Astrocyte (in vitro differentiated cells and primary cell): ENCODE results near the gene WHRN. TPM values are rescaled to one million over a fixed set of nuclear protein-coding genes. Genes with fewer than 3 reads are reported as not detected.

ENCODE experiments used
- DNase-seq: peaks from one replicate; pipeline ENCODE4 v3.0.0-alpha.2; 2010; ENCODE audit warnings: low read depth
- FAIRE-seq: peaks from 2 replicates; lab custom pipeline; 2011; peaks lifted over from hg19 to GRCh38; lab: Jason Lieb, UNC
- H2AFZ ChIP-seq: 2 replicates; pipeline ENCODE4 v1.6.0; 2012; ENCODE audit warnings: low read depth, low read length, inconsistent platforms
- H3K27ac ChIP-seq: 2 replicates; pipeline ENCODE4 v1.5.1; 2011; ENCODE audit warnings: low read depth, low read length, inconsistent platforms
- H3K27me3 ChIP-seq: 2 replicates; pipeline ENCODE4 v1.6.0; 2011; ENCODE audit warnings: low read length, inconsistent platforms; ENCODE audit not compliant: insufficient read depth
- H3K36me3 ChIP-seq: 2 replicates; pipeline ENCODE4 v1.5.1; 2011; ENCODE audit warnings: low read length, inconsistent platforms; ENCODE audit not compliant: insufficient read depth
- H3K4me1 ChIP-seq: 2 replicates; pipeline ENCODE4 v1.5.1; 2011; ENCODE audit warnings: low read length, inconsistent platforms; ENCODE audit not compliant: insufficient read depth
- H3K4me2 ChIP-seq: 2 replicates; pipeline ENCODE4 v1.6.0; 2012; ENCODE audit warnings: low read length, inconsistent platforms
- H3K4me3 ChIP-seq: 2 replicates; pipeline ENCODE4 v1.5.1; 2011; ENCODE audit warnings: low read depth, mild to moderate bottlenecking, low read length, inconsistent platforms; ENCODE audit not compliant: insufficient read depth
- H3K79me2 ChIP-seq: 2 replicates; pipeline ENCODE4 v1.6.0; 2012; ENCODE audit warnings: mild to moderate bottlenecking, low read length, inconsistent platforms; ENCODE audit not compliant: insufficient read depth
- H3K9ac ChIP-seq: 2 replicates; pipeline ENCODE4 v1.6.0; 2012; ENCODE audit warnings: mild to moderate bottlenecking, low read length, inconsistent platforms
- H3K9me3 ChIP-seq: 2 replicates; pipeline ENCODE4 v1.5.1; 2012; ENCODE audit warnings: low read depth, mild to moderate bottlenecking, low read length, inconsistent platforms; ENCODE audit not compliant: insufficient read depth
- H4K20me1 ChIP-seq: 2 replicates; pipeline ENCODE4 v1.6.0; 2012; ENCODE audit warnings: low read length, inconsistent platforms; ENCODE audit not compliant: insufficient read depth
- H3K27ac Mint-ChIP-seq: one replicate; pipeline ENCODE4 v1.8.0; 2021; ENCODE audit warnings: mild to moderate bottlenecking, mixed read lengths; ENCODE audit not compliant: unreplicated experiment
- H3K27me3 Mint-ChIP-seq: one replicate; pipeline ENCODE4 v1.8.0; 2021; ENCODE audit warnings: low read depth, mixed read lengths; ENCODE audit not compliant: unreplicated experiment
- H3K36me3 Mint-ChIP-seq: one replicate; pipeline ENCODE4 v1.8.0; 2021; ENCODE audit warnings: low read depth, mixed read lengths; ENCODE audit not compliant: unreplicated experiment
- H3K4me1 Mint-ChIP-seq: one replicate; pipeline ENCODE4 v1.8.0; 2021; ENCODE audit warnings: low read depth, mixed read lengths; ENCODE audit not compliant: unreplicated experiment
- H3K4me3 Mint-ChIP-seq: one replicate; pipeline ENCODE4 v1.8.0; 2021; ENCODE audit warnings: mild to moderate bottlenecking, moderate library complexity, mixed read lengths; ENCODE audit not compliant: unreplicated experiment
- H3K9me3 Mint-ChIP-seq: one replicate; pipeline ENCODE4 v1.8.0; 2021; ENCODE audit warnings: mild to moderate bottlenecking, mixed read lengths; ENCODE audit not compliant: unreplicated experiment
- CTCF ChIP-seq: IDR thresholded peaks from 2 replicates; pipeline ENCODE4 v1.5.1; 2011; ENCODE audit warnings: low read depth, mild to moderate bottlenecking, inconsistent platforms, low read length, moderate library complexity; ENCODE audit not compliant: insufficient read depth
- EZH2 ChIP-seq: IDR thresholded peaks from 2 replicates; pipeline ENCODE4 v1.6.1; 2012; ENCODE audit warnings: mild to moderate bottlenecking, low read length, inconsistent platforms; ENCODE audit not compliant: insufficient read depth
- total RNA-seq: library from RNA; stranded (reverse); gene quantifications from 2 replicates; pipeline ENCODE4 v1.2.1, GENCODE V29; 2021

The WHRN gene
- total RNA-seq, 1 donor from 2014 or later, result 10.2 TPM

DNA sequence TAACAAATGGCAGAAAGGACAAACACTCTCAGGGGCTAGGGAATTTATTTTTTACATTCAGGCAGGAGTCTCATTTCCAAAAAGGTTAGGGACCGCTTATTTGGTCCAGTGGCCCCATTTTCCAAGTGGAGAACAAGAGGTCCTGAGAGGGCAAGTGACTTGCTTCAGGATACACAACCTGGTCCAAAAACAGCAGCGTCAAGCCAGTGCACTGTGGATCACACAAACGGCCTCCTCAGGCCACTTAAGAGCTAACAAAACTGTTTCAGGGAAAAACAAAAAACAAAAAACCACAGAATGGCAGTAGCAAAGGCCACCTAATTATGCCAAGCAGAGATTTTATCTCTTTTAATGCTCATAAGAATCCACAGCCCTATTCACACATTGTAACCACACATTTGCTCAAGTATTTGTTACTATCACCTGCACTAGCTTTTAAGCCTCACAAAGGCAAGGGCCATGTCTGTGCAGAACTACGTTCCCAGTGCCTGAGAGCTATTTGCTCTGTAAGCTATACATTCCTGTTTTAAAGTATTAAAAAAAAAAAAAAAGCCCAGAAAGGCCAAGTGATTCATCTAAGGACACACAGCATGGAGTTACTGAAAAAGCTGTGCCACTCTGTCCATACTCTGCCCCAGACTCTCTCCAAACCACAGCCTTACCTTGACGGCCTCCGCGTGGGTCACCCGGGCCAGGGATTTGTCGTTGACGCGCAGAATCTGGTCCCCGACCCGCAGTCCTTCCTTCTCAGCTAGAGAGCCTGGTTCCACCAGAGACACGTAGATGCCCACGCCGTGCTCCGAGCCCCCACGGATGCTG lies 1.5 kb downstream of the WHRN start:
- Histone ChIP-seq H3K79me2 (no peaks in the 10 kb centered on the region), H3K4me3 (peak overlapping the region; percentile 40), H2AFZ (no peak overlapping the region), H3K4me2 (peak overlapping the region; percentile 98), H3K9me3 (no peaks in the 10 kb centered on the region), H3K27ac (no peak overlapping the region), H3K27me3 (peaks cover 34% of the 10 kb centered on the region), H4K20me1 (peaks cover 3% of the 10 kb centered on the region), H3K36me3 (no peaks in the 10 kb centered on the region), H3K4me1 (peaks cover 22% of the 10 kb centered on the region), H3K9ac (no peak overlapping the region)
- FAIRE-seq, result no peak
- Mint-ChIP-seq H3K9me3 (no peaks in the 10 kb centered on the region), H3K4me1 (peaks cover 24% of the 10 kb centered on the region), H3K27ac (no peak overlapping the region), H3K36me3 (no peaks in the 10 kb centered on the region), H3K4me3 (peak overlapping the region; percentile 79), H3K27me3 (peaks cover 9% of the 10 kb centered on the region)
- TF ChIP-seq CTCF (no peak), EZH2 (no peak)
- DNase-seq, result no peak

DNA sequence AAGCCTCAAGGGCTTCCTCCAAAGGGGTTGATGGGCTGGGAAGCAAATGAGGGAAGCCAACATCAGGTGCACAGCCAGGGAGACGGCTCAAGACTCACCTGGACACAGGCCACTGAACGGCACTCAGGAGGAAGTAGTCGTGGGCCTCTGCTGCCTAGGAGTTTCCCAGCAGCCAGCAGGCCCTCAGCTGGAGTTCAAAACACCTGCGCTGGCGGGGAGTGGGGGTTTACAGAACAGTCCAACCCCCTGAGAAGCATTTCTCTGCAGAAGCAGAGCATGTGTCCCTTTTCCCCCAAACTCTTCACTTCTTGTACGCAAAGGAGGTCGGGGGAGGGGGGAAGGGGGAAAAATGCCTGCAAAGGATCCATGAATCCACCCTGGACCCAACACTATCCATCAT lies 2.3 kb downstream of the WHRN start:
- Histone ChIP-seq H3K4me3 (no peak overlapping the region), H3K9me3 (no peaks in the 10 kb centered on the region), H3K27ac (no peak overlapping the region), H3K9ac (peak overlapping the region; percentile 7), H3K36me3 (no peaks in the 10 kb centered on the region), H3K79me2 (no peaks in the 10 kb centered on the region), H3K4me2 (peak overlapping the region; percentile 78), H4K20me1 (peaks cover 3% of the 10 kb centered on the region), H3K27me3 (peaks cover 27% of the 10 kb centered on the region), H2AFZ (no peak overlapping the region), H3K4me1 (peaks cover 22% of the 10 kb centered on the region)
- FAIRE-seq (no peak), DNase-seq (no peak)
- Mint-ChIP-seq H3K4me1 (peaks cover 24% of the 10 kb centered on the region), H3K36me3 (no peaks in the 10 kb centered on the region), H3K9me3 (no peaks in the 10 kb centered on the region), H3K27me3 (peaks cover 5% of the 10 kb centered on the region), H3K4me3 (peak overlapping the region; percentile 79), H3K27ac (no peak overlapping the region)
- TF ChIP-seq CTCF (no peak), EZH2 (no peak)
